GM18499 (cell line): Measurements from ENCODE around the gene MCF2L.

Experiments used
- ATAC-seq: cut with Tn5 transposase; IDR thresholded peaks from one replicate; pipeline ENCODE4 v1.9.1; 2021; ENCODE audit warnings: moderate number of reproducible peaks; ENCODE audit not compliant: insufficient read depth, unreplicated experiment

Gene MCF2L

DNA sequence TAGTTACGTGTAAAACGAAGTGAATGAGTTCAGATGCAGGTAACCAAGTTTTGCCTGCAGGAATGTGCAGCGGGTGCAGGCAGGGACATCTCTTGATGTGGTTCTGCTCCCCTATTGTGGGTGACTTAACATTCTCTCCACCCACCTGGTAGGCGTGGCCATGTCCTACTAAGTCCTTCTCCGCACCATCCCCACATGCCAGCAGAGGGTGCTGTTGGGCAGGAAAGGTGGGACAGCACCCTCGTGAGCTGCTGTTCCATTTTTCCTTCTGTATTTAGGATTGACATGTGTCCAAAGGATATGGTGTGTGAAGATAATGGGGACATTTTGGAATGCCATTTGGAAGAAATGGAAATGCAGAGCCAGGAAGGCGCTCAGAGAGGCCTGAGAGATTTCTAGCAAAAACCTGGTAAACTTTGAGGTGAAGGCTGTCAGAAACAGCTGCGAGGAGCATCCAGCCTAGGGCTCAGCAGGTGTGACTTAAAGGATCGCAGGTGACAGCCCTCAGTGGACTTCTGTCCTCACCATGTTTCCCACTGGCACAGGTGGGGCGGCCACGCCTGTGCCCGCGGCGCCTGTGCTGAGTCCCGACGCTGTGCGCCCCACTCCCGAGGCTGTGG lies 26.2 kb upstream of the MCF2L start:
- ATAC-seq = peak; percentile 84

DNA sequence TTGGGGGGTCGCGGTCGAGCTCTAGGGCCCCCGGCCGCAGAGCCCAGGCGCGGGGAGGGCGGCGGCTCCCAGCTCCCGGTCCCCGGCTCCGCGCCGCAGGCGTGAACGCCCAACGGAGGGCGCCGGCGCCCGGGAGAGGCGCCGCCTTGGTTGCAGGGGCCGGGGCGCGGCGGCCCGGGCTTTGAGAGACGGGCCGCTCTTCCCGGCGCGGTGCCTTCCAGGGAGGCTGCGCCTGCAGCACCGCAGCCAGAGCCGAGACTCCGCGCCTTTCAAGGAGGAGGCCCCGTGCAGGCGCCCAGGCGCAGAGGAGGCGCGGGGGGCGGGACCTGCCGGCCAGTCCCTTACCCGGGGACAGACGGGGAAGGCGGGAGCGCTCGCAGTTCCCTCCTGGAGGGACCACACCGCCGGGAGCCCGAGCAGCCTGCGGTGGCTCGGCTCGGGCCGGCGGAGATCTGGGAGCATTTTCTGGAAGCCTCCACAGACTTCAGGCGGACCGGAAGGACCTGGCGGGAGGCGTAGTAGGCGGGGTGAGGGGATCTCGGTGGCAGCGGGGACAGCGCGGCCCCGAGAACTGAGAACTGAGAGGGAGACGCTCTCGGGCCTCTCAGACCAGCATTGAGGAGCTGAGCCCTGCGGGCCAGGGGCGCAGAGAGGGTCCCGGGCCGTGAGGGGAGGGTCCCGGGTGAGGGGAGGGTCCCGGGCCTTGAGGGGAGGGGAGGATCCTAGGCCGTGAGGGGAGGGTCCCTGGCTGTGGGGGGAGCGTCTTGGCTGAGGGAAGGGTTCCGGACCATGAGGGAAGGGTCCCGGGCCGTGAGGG lies 25.5 kb upstream of the MCF2L start:
- ATAC-seq = no peak

DNA sequence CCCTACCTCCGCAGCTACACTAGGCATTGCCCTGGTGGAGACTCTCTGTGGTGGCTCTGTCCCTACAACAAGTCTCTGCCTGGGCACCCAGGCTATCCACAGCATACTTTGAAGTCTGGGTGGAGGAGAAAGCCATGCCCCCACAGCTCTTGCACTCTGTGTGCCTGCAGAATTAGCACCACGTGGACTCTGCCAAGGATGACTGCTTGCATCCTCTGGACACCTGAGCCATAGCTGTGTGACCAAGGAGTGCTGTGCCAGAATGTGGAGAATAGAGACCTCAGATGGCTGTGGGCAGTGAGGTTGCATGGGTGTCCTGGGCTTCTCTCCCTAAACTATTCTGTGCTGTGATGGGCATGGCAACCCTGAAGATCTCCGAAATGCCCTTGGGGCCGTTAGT lies 21.2 kb upstream of the MCF2L start:
- ATAC-seq = no peak

GRCh38 chr13:112951674-112952371 lies 17.2 kb upstream of the MCF2L start:
- ATAC-seq = no peak

- ATAC-seq = no peak
Measured at GRCh38 chr13:112952759-112953551, 16.1 kb upstream of the MCF2L start.

GRCh38 chr13:112953591-112954487 lies 15.2 kb upstream of the MCF2L start:
- no peak for ATAC-seq

GRCh38 chr13:112954488-112955270 lies 14.3 kb upstream of the MCF2L start:
- ATAC-seq = no peak

- ATAC-seq = no peak
Measured at GRCh38 chr13:112955271-112955937, 13.6 kb upstream of the MCF2L start.

- ATAC-seq = no peak
Measured at GRCh38 chr13:112955956-112956355, 13.1 kb upstream of the MCF2L start.

- ATAC-seq = no peak
Measured at GRCh38 chr13:112956571-112957294, 12.3 kb upstream of the MCF2L start.

DNA sequence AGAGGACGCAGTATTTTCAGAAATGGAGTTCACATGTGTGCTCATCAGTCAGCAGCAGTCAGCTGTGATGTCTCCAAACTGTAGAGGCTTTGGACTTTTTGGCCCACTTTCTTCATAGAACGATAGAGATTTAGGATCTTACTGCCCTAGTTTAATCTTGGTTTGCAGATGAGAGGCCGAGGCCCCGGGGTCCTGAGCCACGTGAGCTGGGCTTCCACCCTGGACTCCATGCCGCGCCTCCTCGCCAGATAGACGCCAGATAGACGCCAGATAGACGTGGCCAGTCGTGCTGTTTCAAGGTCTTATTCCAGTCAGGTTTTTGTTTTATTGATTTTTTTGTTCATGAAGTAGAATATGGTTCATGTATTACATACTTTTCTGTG lies 11.7 kb upstream of the MCF2L start:
- ATAC-seq = no peak

DNA sequence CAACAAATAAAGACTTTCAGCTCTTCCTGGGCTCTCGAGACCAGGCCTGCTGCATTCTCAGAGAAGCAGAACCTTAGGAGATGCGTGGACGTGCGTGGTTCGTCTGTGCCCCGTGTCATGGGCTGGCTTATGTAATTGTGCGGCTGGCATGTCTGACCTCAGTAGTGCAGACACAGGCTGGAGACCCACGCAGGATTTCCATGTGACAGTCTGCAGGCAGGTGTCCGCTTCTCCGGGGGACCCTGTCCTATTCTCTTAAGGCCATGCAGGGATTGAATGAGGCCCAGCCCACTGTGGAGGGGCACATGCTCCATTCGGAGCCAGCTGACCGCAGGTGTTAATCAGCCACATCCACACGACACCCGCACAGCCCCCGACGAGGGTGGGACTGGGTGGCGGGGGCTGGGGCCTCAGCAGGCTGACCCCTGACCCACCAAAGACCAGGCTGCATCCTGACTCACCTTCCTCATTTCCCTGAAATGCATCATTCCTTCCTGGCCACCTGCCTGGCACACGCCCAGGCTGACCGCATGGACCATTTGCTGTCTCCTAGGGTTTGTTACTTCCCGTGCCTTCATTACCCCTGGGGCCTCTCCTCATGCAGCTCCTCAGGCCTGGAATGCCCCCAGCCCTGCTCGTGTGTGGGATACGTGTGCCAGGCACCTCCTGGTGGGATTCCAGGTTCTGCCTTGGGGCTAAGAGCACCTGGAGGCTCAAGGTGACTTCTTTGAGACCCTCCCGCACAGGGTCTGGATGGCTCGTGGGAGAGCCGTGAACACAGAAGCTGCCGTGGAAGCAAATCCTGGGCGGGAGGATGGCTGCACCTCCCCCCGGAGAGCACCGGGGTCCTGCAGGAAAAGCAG lies 10.7 kb upstream of the MCF2L start:
- no peak for ATAC-seq

DNA sequence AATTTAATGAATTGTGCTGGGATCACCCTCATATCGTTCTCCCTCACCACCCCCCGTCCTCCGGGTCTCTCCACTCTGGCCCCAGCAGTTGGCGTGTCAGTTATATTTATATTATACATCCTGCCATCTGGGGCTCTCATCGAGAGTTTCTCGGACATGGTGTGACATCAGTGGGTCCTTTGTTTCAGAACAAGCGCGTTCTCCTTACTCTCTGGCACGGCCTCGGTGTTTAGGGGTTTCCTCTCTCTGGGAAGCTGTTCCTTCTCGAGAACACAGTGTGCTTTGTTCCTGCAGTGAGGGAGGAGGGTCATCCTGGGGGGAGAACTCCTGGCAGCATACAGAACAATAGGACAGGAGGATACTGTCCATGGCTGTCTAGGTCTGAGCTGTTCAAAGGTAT lies 9.8 kb upstream of the MCF2L start:
- ATAC-seq = no peak

- no peak for ATAC-seq
Measured at GRCh38 chr13:112959701-112960542, 9.1 kb upstream of the MCF2L start.

DNA sequence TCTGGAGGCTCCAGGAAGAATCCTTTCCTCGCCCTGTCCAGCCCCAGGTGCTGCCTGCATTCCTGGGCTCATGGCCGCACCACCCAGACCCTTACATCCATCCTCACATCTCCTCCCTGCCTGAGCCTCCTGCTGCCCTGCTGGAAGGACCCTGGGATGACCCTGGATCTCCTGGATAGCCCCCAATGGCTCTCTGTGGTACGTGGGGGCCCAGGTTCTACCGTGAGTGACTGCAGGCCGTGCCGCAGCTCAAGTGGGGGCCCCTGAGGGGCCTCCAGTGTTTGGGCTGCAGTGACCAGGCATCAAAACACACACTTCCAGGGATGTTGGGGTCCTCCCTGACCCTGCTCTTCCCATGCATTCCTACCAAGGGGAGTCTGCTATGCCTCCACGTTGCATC lies 8.3 kb upstream of the MCF2L start:
- no peak for ATAC-seq
